GM23338 (cell line): ENCODE measurements around the gene UST. TPM values are rescaled to one million over a fixed set of nuclear protein-coding genes. Genes with fewer than 3 reads are reported as not detected.

ENCODE experiments used
- ATAC-seq: fragments of 200-7000 bp; cut with Tn5 transposase; 3 replicates; pipeline ENCODE4 v1.9.1; 2020
- DNase-seq: peaks from one replicate; pipeline ENCODE4 v3.0.0-alpha.2; 2015; ENCODE audit warnings: low spot score
- H2AFZ ChIP-seq: fragments of 200-600 bp; sonication (generic); 2 replicates; pipeline ENCODE4 v1.8.0; 2016; ENCODE audit warnings: antibody characterized with exemption, mild to moderate bottlenecking, moderate library complexity
- H3F3A ChIP-seq: fragments of 200-600 bp; sonication (generic); replicated peaks from 2 replicates; pipeline ENCODE4 v1.8.0; 2017; ENCODE audit warnings: antibody characterized with exemption, mixed run types, low read depth
- H3K27ac ChIP-seq: fragments of 200-600 bp; sonication (generic); 2 replicates; pipeline ENCODE4 v1.6.1; 2016; ENCODE audit warnings: low read depth
- H3K27me3 ChIP-seq: fragments of 200-600 bp; sonication (generic); 2 replicates; pipeline ENCODE4 v1.8.0; 2016; ENCODE audit warnings: mild to moderate bottlenecking, mixed run types, moderate library complexity; ENCODE audit not compliant: insufficient read depth
- H3K36me3 ChIP-seq: fragments of 200-600 bp; sonication (generic); 2 replicates; pipeline ENCODE4 v1.8.0; 2016; ENCODE audit warnings: mild to moderate bottlenecking; ENCODE audit not compliant: insufficient read depth
- H3K4me1 ChIP-seq: fragments of 200-600 bp; sonication (generic); 2 replicates; pipeline ENCODE4 v1.8.0; 2016; ENCODE audit warnings: mild to moderate bottlenecking, moderate library complexity; ENCODE audit not compliant: insufficient read depth
- H3K4me2 ChIP-seq: fragments of 200-600 bp; sonication (generic); 2 replicates; pipeline ENCODE4 v1.7.1; 2017; ENCODE audit warnings: mixed run types
- H3K4me3 ChIP-seq: fragments of 200-600 bp; sonication (generic); 2 replicates; pipeline ENCODE4 v1.6.1; 2016; ENCODE audit warnings: mixed run types
- H3K79me2 ChIP-seq: fragments of 200-600 bp; sonication (generic); replicated peaks from 2 replicates; pipeline ENCODE4 v1.8.0; 2017; ENCODE audit warnings: mild to moderate bottlenecking; ENCODE audit not compliant: insufficient read depth
- H3K9me2 ChIP-seq: fragments of 200-600 bp; sonication (generic); 2 replicates; pipeline ENCODE4 v1.8.0; 2017; ENCODE audit not compliant: insufficient read depth
- H4K20me1 ChIP-seq: fragments of 200-600 bp; sonication (generic); replicated peaks from 2 replicates; pipeline ENCODE4 v1.8.0; 2017; ENCODE audit warnings: mild to moderate bottlenecking; ENCODE audit not compliant: insufficient read depth
- H3K27ac Mint-ChIP-seq: 2 replicates; pipeline ENCODE4 v1.8.0; 2020; ENCODE audit warnings: inconsistent platforms, mild to moderate bottlenecking, moderate library complexity, mixed read lengths
- H3K27me3 Mint-ChIP-seq: 3 replicates; pipeline ENCODE4 v1.8.0; 2022; ENCODE audit warnings: low read depth, mild to moderate bottlenecking, moderate library complexity, mixed read lengths, inconsistent platforms; ENCODE audit not compliant: insufficient read depth, poor library complexity
- H3K36me3 Mint-ChIP-seq: 3 replicates; pipeline ENCODE4 v1.8.0; 2021; ENCODE audit warnings: low read depth, mild to moderate bottlenecking, inconsistent platforms, moderate library complexity, mixed read lengths
- H3K4me1 Mint-ChIP-seq: 3 replicates; pipeline ENCODE4 v1.8.0; 2020; ENCODE audit warnings: mild to moderate bottlenecking, inconsistent platforms, mixed read lengths
- H3K4me3 Mint-ChIP-seq: 3 replicates; pipeline ENCODE4 v1.8.0; 2021; ENCODE audit warnings: moderate library complexity, mild to moderate bottlenecking, inconsistent platforms, mixed read lengths
- H3K9me3 Mint-ChIP-seq: 3 replicates; pipeline ENCODE4 v1.8.0; 2020; ENCODE audit warnings: moderate library complexity, mild to moderate bottlenecking, inconsistent platforms, mixed read lengths
- CREB1 ChIP-seq: fragments of 250-450 bp; sonication (Bioruptor Pico); IDR thresholded peaks from 2 replicates; pipeline ENCODE4 v1.5.0; 2020; ENCODE audit warnings: low read depth, mild to moderate bottlenecking, moderate library complexity
- CTCF ChIP-seq, 2 experiments: fragments of 200-600 bp in 1 of 2; sonication (generic) in 1 of 2; conservative IDR thresholded peaks; 2 replicates each; pipeline versions ENCODE4 v1.5.1 to v1.6.1; 2016 to 2017; ENCODE audit warnings: antibody characterized with exemption in 2 of 2, low read depth in 2 of 2, mild to moderate bottlenecking in 2 of 2, moderate library complexity in 1 of 2
- ETS1 ChIP-seq: IDR thresholded peaks from 2 replicates; pipeline ENCODE4 v1.6.1; 2016; ENCODE audit warnings: antibody characterized with exemption
- EZH2 ChIP-seq: fragments of 200-600 bp; sonication (generic); IDR thresholded peaks from one replicate; pipeline ENCODE4 v1.8.0; 2017; ENCODE audit warnings: antibody characterized with exemption, mild to moderate bottlenecking, low read depth; ENCODE audit not compliant: unreplicated experiment
- EZH2phosphoT487 ChIP-seq: fragments of 200-600 bp; sonication (generic); IDR thresholded peaks from one replicate; pipeline ENCODE4 v1.8.1; 2018; ENCODE audit warnings: antibody characterized with exemption; ENCODE audit not compliant: unreplicated experiment
- JUNB ChIP-seq: IDR thresholded peaks from one replicate; pipeline ENCODE4 v1.6.1; 2016; ENCODE audit warnings: antibody characterized with exemption; ENCODE audit not compliant: unreplicated experiment
- NANOG ChIP-seq: IDR thresholded peaks from 2 replicates; pipeline ENCODE4 v1.6.1; 2016; ENCODE audit warnings: antibody characterized with exemption, borderline replicate concordance
- POLR2AphosphoS5 ChIP-seq: IDR thresholded peaks from 2 replicates; pipeline ENCODE4 v1.6.1; 2016; ENCODE audit warnings: antibody characterized with exemption, low read depth
- REST ChIP-seq: IDR thresholded peaks from one replicate; pipeline ENCODE4 v1.6.1; 2018; ENCODE audit warnings: antibody characterized with exemption; ENCODE audit not compliant: unreplicated experiment
- STAT1 ChIP-seq: IDR thresholded peaks from one replicate; pipeline ENCODE4 v1.6.1; 2016; ENCODE audit warnings: antibody characterized with exemption; ENCODE audit not compliant: unreplicated experiment
- ZNF114 ChIP-seq: fragments of 250-450 bp; sonication (Bioruptor Pico); IDR thresholded peaks from 2 replicates; pipeline ENCODE4 v1.5.0; 2020; ENCODE audit warnings: mild to moderate bottlenecking, moderate library complexity
- ZNF331 ChIP-seq: fragments of 250-450 bp; sonication (Bioruptor Pico); IDR thresholded peaks from 2 replicates; pipeline ENCODE4 v1.5.0; 2020; ENCODE audit warnings: low read depth, mild to moderate bottlenecking, moderate library complexity
- polyA plus RNA-seq: library from polyadenylated mRNA; unstranded; fragments of >200 nt; fragmentation: Nextera tagmentation; extraction: Ambion mirVana; gene quantifications from 2 replicates; pipeline ENCODE4 v1.2.1, GENCODE V29; 2016
- total RNA-seq: library from RNA; depleted of rRNA; stranded (reverse); fragments of >200 nt; shearing (Covaris generic); gene quantifications from 2 replicates; pipeline ENCODE4 v1.2.3, GENCODE V29; 2014

The UST gene
- total and polyA plus RNA-seq, 2 experiments from 2014 or later, result 12.6 to 33.0 TPM

GRCh38 chr6:148934539-148934938 is 187.7 kb downstream of the UST start (continued):
- no peak for TF ChIP-seq REST
- no peak for TF ChIP-seq NANOG
- TF ChIP-seq STAT1, result no peak
- no peak for TF ChIP-seq POLR2AphosphoS5
- TF ChIP-seq EZH2phosphoT487, result no peak
- TF ChIP-seq ZNF114 (CRISPR knock-in tag), result no peak
- no peak for TF ChIP-seq JUNB
- no peak for TF ChIP-seq EZH2
- no peak for TF ChIP-seq ZNF331

- H3F3A ChIP-seq, result no peaks in the 10 kb centered on the region
- no peak overlapping the region for H3K4me3 ChIP-seq
- Mint-ChIP-seq H3K4me1 (peaks cover 22% of the 10 kb centered on the region), H3K27ac (no peak overlapping the region), H3K9me3 (no peaks in the 10 kb centered on the region), H3K27me3 (no peaks in the 10 kb centered on the region), H3K4me3 (no peak overlapping the region), H3K36me3 (no peaks in the 10 kb centered on the region)
- H3K27ac ChIP-seq, result no peak overlapping the region
- no peak for DNase-seq
- no peaks in the 10 kb centered on the region for H3K36me3 ChIP-seq
- H4K20me1 ChIP-seq, result peaks cover 16% of the 10 kb centered on the region; the same call in 1 of the 2 replicates
- peaks cover 3% of the 10 kb centered on the region; the same call in 1 of the 2 replicates for H3K4me1 ChIP-seq
- no peaks in the 10 kb centered on the region for H3K9me2 ChIP-seq
- H2AFZ ChIP-seq, result no peak overlapping the region
- H3K79me2 ChIP-seq, result peaks cover 28% of the 10 kb centered on the region
- no peak for ATAC-seq
- no peaks in the 10 kb centered on the region for H3K27me3 ChIP-seq
- H3K4me2 ChIP-seq, result no peak overlapping the region
- TF ChIP-seq POLR2AphosphoS5 (no peak), CREB1 (CRISPR knock-in tag) (no peak), ZNF331 (no peak), STAT1 (no peak), REST (no peak), ETS1 (no peak), CTCF (conservative IDR thresholded peaks at IDR 0.05; ENCODE audit: low read depth in 2 of 2) (no peak), EZH2phosphoT487 (no peak), JUNB (no peak), EZH2 (no peak)
Measured at GRCh38 chr6:148934961-148935360, 188.1 kb downstream of the UST start.
